H1 (cell line): Measurements from ENCODE around the gene ZNF674. TPM values are rescaled to one million over a fixed set of nuclear protein-coding genes. Genes with fewer than 3 reads are reported as not detected.

Experiments
- CBX5 ChIP-seq: fragments of 300-800, 300-1000 bp; sonication (generic); IDR thresholded peaks from 2 replicates; pipeline ENCODE4 v1.7.1; 2016; ENCODE audit warnings: antibody characterized with exemption, low read length, low read depth
- EZH2 ChIP-seq: fragments of 200-600 bp; sonication (generic); IDR thresholded peaks from 2 replicates; pipeline ENCODE4 v1.7.1; 2012; ENCODE audit warnings: low read depth, mild to moderate bottlenecking, moderate library complexity, low read length, inconsistent platforms; ENCODE audit not compliant: severe bottlenecking
- KDM1A ChIP-seq: fragments of 200-600, 300-600 bp; sonication (generic); IDR thresholded peaks from 2 replicates; pipeline ENCODE4 v1.7.1; 2016; ENCODE audit warnings: mild to moderate bottlenecking, low read length, borderline replicate concordance
- NRF1 ChIP-seq: IDR thresholded peaks from 2 replicates; pipeline ENCODE4 v1.6.1; 2011; ENCODE audit warnings: mild to moderate bottlenecking, low read depth, low read length, improper control_type of control experiment
- PHF8 ChIP-seq: fragments of 200-600 bp; sonication (generic); conservative IDR thresholded peaks from 2 replicates; pipeline ENCODE4 v1.7.1; 2012; ENCODE audit warnings: low read depth, mild to moderate bottlenecking, inconsistent platforms, low read length, moderate library complexity
- POLR2A ChIP-seq, 2 experiments: IDR thresholded peaks; 1 replicate in 1 of 2; 2 replicates in 1 of 2; pipeline ENCODE4 v1.6.1; 2011; ENCODE audit warnings: low read depth in 2 of 2, low read length in 2 of 2, mild to moderate bottlenecking in 2 of 2; ENCODE audit errors: control extremely low read depth in 1 of 2
- RAD21 ChIP-seq, 2 experiments: IDR thresholded peaks in 1 of 2; conservative IDR thresholded peaks in 1 of 2; 2 replicates each; pipeline ENCODE4 v1.6.1; 2011; ENCODE audit warnings: low read depth in 2 of 2, low read length in 2 of 2, improper control_type of control experiment in 1 of 2, inconsistent platforms in 1 of 2, mild to moderate bottlenecking in 1 of 2, moderate library complexity in 1 of 2
- SAP30 ChIP-seq: fragments of 300-600 bp; sonication (generic); IDR thresholded peaks from 2 replicates; pipeline ENCODE4 v1.7.1; 2012; ENCODE audit warnings: low read length, moderate library complexity, mild to moderate bottlenecking, inconsistent platforms; ENCODE audit not compliant: insufficient read depth, insufficient replicate concordance
- SIX5 ChIP-seq: IDR thresholded peaks from 2 replicates; pipeline ENCODE4 v1.6.1; 2011; ENCODE audit warnings: mild to moderate bottlenecking, low read depth, low read length
- SRF ChIP-seq: IDR thresholded peaks from 2 replicates; pipeline ENCODE4 v1.6.1; 2011; ENCODE audit warnings: mild to moderate bottlenecking, low read depth, low read length, moderate library complexity
- TAF1 ChIP-seq: IDR thresholded peaks from 2 replicates; pipeline ENCODE4 v1.6.1; 2011; ENCODE audit warnings: mild to moderate bottlenecking, low read depth, low read length
- polyA plus RNA-seq, 7 experiments: library from polyadenylated mRNA; depleted of rRNA in 3 of 7; stranded (reverse) in 5 of 7; unstranded in 2 of 7; fragments of >200 nt in 5 of 7; fragments of 200-250 nt in 2 of 7; gene quantifications; 1 replicate in 5 of 7; 2 replicates in 1 of 7; 4 replicates in 1 of 7; pipeline versions ENCODE4 v1.2.1 to v1.2.3, GENCODE V29; 2011 to 2013; ENCODE audit warnings: missing spikeins in 2 of 7, mixed read lengths in 2 of 7
- total RNA-seq: library from RNA; stranded (reverse); fragmentation: NEBNext Ultra II Directional; extraction: Animal tissue kit (Norgen Biotek cat#: 25700); gene quantifications from 2 replicates; pipeline ENCODE4 v1.2.1, GENCODE V29; 2021
- TF ChIP-seq, protein P1 (sequence below): IDR thresholded peaks from 2 replicates; pipeline ENCODE4 v1.6.1; 2012; ENCODE audit warnings: low read length, inconsistent platforms

Gene ZNF674
- total and polyA plus RNA-seq, 2 of the 8 experiments (the other 6 are each of a cell fraction or from before 2014, with no cell fraction given), result 2.0 to 7.4 TPM

DNA sequence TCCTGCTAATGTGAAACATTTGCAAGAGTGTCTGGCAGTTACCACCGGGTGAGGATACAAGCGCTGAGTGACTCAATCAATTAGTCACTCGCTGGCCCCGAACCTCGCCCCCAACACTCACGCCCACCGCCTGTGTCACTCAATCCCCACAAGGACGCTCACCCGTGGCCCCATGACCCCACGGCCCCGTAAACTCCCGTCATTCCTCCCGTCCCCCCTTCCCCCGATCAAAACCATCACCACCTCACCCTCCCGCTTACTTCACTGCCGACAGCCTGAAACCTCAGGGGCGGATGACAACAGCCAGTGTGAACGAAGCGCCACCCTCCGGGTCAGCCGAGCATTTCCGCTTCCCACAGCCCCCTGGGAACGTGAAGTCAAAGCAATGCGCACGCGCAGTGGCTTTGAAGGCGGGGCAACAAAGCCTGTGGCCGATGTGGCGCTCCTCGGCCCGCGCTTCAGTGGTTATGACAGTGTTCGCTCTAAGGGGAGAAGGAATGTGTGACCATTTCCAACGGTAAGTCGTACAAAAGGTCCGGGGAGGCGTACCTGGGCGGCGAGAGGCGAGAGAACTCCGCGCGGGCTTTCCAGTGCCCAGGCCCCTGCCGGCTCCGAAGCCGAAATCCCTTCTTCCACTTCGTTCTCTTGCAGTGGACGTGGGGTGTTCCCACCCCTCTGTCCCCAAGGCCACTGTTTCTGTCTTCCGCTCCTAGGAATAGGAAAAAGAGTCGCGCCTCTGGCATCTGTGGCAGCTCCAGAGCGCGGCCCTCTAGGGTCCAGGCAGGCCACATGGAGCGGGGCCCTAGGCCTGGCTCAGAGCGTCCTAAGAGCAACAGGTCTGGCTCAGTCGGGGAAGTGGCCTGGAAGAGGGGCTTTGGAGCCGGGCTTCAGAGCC is at the start of gene ZNF674 (continued):
- TF ChIP-seq CBX5, result no peak
- TF ChIP-seq SAP30, result peak; percentile 61
- TF ChIP-seq KDM1A, result no peak
- peak; percentile 53 to 62 for TF ChIP-seq RAD21 (IDR thresholded peaks at IDR 0.05 in 1 of 2, conservative IDR thresholded peaks at IDR 0.05 in 1 of 2; ENCODE audit: low read depth in 2 of 2, low read length in 2 of 2)
- TF ChIP-seq SRF, result no peak
- TF ChIP-seq POLR2A (IDR thresholded peaks at IDR 0.05; ENCODE audit: control extremely low read depth in 1 of 2, low read depth in 2 of 2, low read length in 2 of 2), result peak; percentile 49 to 77
- no peak for TF ChIP-seq EZH2
- TF ChIP-seq NRF1, result peak; percentile 64
- TF ChIP-seq SIX5, result no peak
- TF ChIP-seq, protein P1, sequence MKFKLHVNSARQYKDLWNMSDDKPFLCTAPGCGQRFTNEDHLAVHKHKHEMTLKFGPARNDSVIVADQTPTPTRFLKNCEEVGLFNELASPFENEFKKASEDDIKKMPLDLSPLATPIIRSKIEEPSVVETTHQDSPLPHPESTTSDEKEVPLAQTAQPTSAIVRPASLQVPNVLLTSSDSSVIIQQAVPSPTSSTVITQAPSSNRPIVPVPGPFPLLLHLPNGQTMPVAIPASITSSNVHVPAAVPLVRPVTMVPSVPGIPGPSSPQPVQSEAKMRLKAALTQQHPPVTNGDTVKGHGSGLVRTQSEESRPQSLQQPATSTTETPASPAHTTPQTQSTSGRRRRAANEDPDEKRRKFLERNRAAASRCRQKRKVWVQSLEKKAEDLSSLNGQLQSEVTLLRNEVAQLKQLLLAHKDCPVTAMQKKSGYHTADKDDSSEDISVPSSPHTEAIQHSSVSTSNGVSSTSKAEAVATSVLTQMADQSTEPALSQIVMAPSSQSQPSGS, result no peak
- TF ChIP-seq PHF8, result peak; percentile 41; the same call in 1 of the 2 replicates
- TF ChIP-seq TAF1, result peak; percentile 69; the same call in 1 of the 2 replicates
